H1 (cell line): Measurements from ENCODE around the gene PCNA. TPM values are rescaled to one million over a fixed set of nuclear protein-coding genes. Genes with fewer than 3 reads are reported as not detected.

ENCODE experiments used
- CTCF ChIA-PET: fragments of 300-600 bp; sonication (Branson Sonifier 250); formaldehyde crosslinking; loops from one replicate; lab custom pipeline; 2021; ENCODE audit not compliant: partially characterized antibody; lab: Charles Lee
- POLR2A ChIA-PET: fragments of 300-600 bp; sonication (Branson Sonifier 250); formaldehyde crosslinking; loops from one replicate; lab custom pipeline; 2021; ENCODE audit warnings: inconsistent platforms; ENCODE audit not compliant: partially characterized antibody; lab: Charles Lee
- DNase-seq, 2 experiments: peaks; one replicate each; pipeline versions ENCODE4 v3.0.0 to v3.0.0-alpha.2; 2010 to 2022; ENCODE audit warnings: low spot score in 2 of 2, low read depth in 1 of 2, mixed read lengths in 1 of 2
- FAIRE-seq: peaks from 2 replicates; lab custom pipeline; 2011; peaks lifted over from hg19 to GRCh38; lab: Jason Lieb, UNC
- H2AFZ ChIP-seq: 2 replicates; pipeline ENCODE4 v1.8.1; 2012; ENCODE audit warnings: low read length, inconsistent platforms
- H2AK5ac ChIP-seq: 2 replicates; pipeline ENCODE4 v1.6.1; 2013; ENCODE audit warnings: low read depth, low read length
- H2BK120ac ChIP-seq: replicated peaks from 2 replicates; pipeline ENCODE3; 2013; ENCODE audit warnings: low read depth, low read length, inconsistent platforms
- H2BK12ac ChIP-seq: 2 replicates; pipeline ENCODE4 v1.6.1; 2013; ENCODE audit warnings: low read depth, low read length
- H2BK15ac ChIP-seq: 2 replicates; pipeline ENCODE4 v1.6.1; 2013; ENCODE audit warnings: low read length
- H2BK20ac ChIP-seq: 2 replicates; pipeline ENCODE4 v1.6.1; 2013; ENCODE audit warnings: low read length
- H2BK5ac ChIP-seq: 2 replicates; pipeline ENCODE4 v1.6.1; 2013; ENCODE audit warnings: low read depth, low read length
- H3K14ac ChIP-seq: 2 replicates; pipeline ENCODE4 v1.6.1; 2013; ENCODE audit warnings: inconsistent platforms; ENCODE audit not compliant: insufficient read length
- H3K18ac ChIP-seq: 2 replicates; pipeline ENCODE4 v1.6.1; 2013; ENCODE audit warnings: low read length; ENCODE audit errors: extremely low read depth
- H3K23ac ChIP-seq: 2 replicates; pipeline ENCODE4 v1.6.1; 2013; ENCODE audit warnings: inconsistent platforms; ENCODE audit not compliant: insufficient read length
- H3K23me2 ChIP-seq: 2 replicates; pipeline ENCODE4 v1.6.1; 2013; ENCODE audit warnings: low read depth, low read length
- H3K27ac ChIP-seq: 2 replicates; pipeline ENCODE4 v1.6.1; 2011; ENCODE audit warnings: low read depth, low read length, inconsistent platforms
- H3K27me3 ChIP-seq, 4 experiments: replicated peaks in 1 of 4; 1 replicate in 1 of 4; 2 replicates in 3 of 4; pipeline versions ENCODE4 v1.6.1 to v1.8.1; 2011 to 2013; ENCODE audit warnings: low read length in 3 of 4, mild to moderate bottlenecking in 3 of 4, inconsistent platforms in 2 of 4, mixed read lengths in 2 of 4, moderate library complexity in 1 of 4; ENCODE audit not compliant: control insufficient read depth in 3 of 4, insufficient read depth in 3 of 4; ENCODE audit errors: extremely low read depth in 1 of 4
- H3K36me3 ChIP-seq, 4 experiments: 2 replicates each; pipeline versions ENCODE4 v1.6.1 to v1.8.1; 2011 to 2013; ENCODE audit warnings: mild to moderate bottlenecking in 4 of 4, low read length in 3 of 4, moderate library complexity in 2 of 4, control low read depth in 1 of 4, inconsistent platforms in 1 of 4; ENCODE audit not compliant: insufficient read depth in 4 of 4, control insufficient read depth in 2 of 4
- H3K4ac ChIP-seq: replicated peaks from 2 replicates; pipeline ENCODE3; 2013; ENCODE audit warnings: low read length, low read depth, mixed read lengths, inconsistent platforms; ENCODE audit not compliant: insufficient read length
- H3K4me1 ChIP-seq, 4 experiments: replicated peaks in 1 of 4; 1 replicate in 1 of 4; 2 replicates in 3 of 4; pipeline versions ENCODE4 v1.6.1 to v1.8.1; 2011 to 2013; ENCODE audit warnings: low read length in 3 of 4, inconsistent platforms in 2 of 4, mixed read lengths in 1 of 4; ENCODE audit not compliant: insufficient read depth in 4 of 4, control insufficient read depth in 3 of 4
- H3K4me2 ChIP-seq, 2 experiments: 2 replicates each; pipeline versions ENCODE4 v1.6.1 to v1.8.1; 2011 to 2013; ENCODE audit warnings: low read depth in 2 of 2, low read length in 2 of 2, control low read depth in 1 of 2, inconsistent platforms in 1 of 2, mild to moderate bottlenecking in 1 of 2; ENCODE audit not compliant: insufficient read depth in 1 of 2
- H3K4me3 ChIP-seq, 4 experiments: fragments of 200-600, 300-600 bp in 1 of 4; sonication (generic), shearing (Covaris generic), sonication (Bioruptor Twin) in 1 of 4; 2 replicates each; pipeline versions ENCODE4 v1.5.1 to v1.8.1; 2011 to 2016; ENCODE audit warnings: low read length in 4 of 4, low read depth in 3 of 4, control low read depth in 2 of 4, inconsistent platforms in 2 of 4, mild to moderate bottlenecking in 2 of 4, mixed read lengths in 1 of 4, moderate library complexity in 1 of 4; ENCODE audit not compliant: insufficient read depth in 2 of 4; ENCODE audit errors: extremely low read depth in 1 of 4
- H3K56ac ChIP-seq: replicated peaks from 2 replicates; pipeline ENCODE3; 2013; ENCODE audit warnings: low read depth, mild to moderate bottlenecking, mixed read lengths, low read length, inconsistent platforms; ENCODE audit not compliant: insufficient read length
- H3K79me1 ChIP-seq: 2 replicates; pipeline ENCODE4 v1.6.1; 2013; ENCODE audit warnings: low read depth, low read length, control low read depth
- H3K79me2 ChIP-seq, 2 experiments: 2 replicates each; pipeline versions ENCODE4 v1.6.1 to v1.8.1; 2012 to 2013; ENCODE audit warnings: low read length in 2 of 2, mild to moderate bottlenecking in 2 of 2, inconsistent platforms in 1 of 2; ENCODE audit not compliant: insufficient read depth in 2 of 2, control insufficient read depth in 1 of 2
- H3K9ac ChIP-seq, 4 experiments: replicated peaks in 1 of 4; 1 replicate in 1 of 4; 2 replicates in 3 of 4; pipeline versions ENCODE4 v1.6.1 to v1.8.1; 2011 to 2013; ENCODE audit warnings: low read depth in 3 of 4, low read length in 3 of 4, control low read depth in 2 of 4, mild to moderate bottlenecking in 2 of 4, moderate library complexity in 2 of 4, inconsistent platforms in 1 of 4; ENCODE audit errors: extremely low read depth in 1 of 4
- H3K9me3 ChIP-seq, 2 experiments: 2 replicates each; pipeline versions ENCODE4 v1.6.1 to v1.8.1; 2012 to 2013; ENCODE audit warnings: mild to moderate bottlenecking in 2 of 2, moderate library complexity in 2 of 2, control low read depth in 1 of 2, inconsistent platforms in 1 of 2, low read depth in 1 of 2, low read length in 1 of 2, mixed read lengths in 1 of 2; ENCODE audit not compliant: insufficient read depth in 2 of 2
- H4K20me1 ChIP-seq, 2 experiments: replicated peaks in 1 of 2; 2 replicates each; pipeline versions ENCODE3 to v1.8.1; 2011 to 2013; ENCODE audit warnings: inconsistent platforms in 2 of 2, low read length in 2 of 2, mild to moderate bottlenecking in 1 of 2; ENCODE audit not compliant: insufficient read depth in 2 of 2, control insufficient read depth in 1 of 2
- H4K5ac ChIP-seq: 2 replicates; pipeline ENCODE4 v1.6.1; 2013; ENCODE audit warnings: low read length, low read depth, mixed read lengths, inconsistent platforms; ENCODE audit not compliant: insufficient read length
- H4K8ac ChIP-seq: 2 replicates; pipeline ENCODE4 v1.8.0; 2013; ENCODE audit warnings: mild to moderate bottlenecking, moderate library complexity, low read length, inconsistent platforms; ENCODE audit not compliant: insufficient read depth; ENCODE audit errors: extremely low read depth
- H4K91ac ChIP-seq: replicated peaks from 2 replicates; pipeline ENCODE3; 2013; ENCODE audit warnings: low read length, mixed read lengths, inconsistent platforms; ENCODE audit not compliant: insufficient read length
- ATF2 ChIP-seq: IDR thresholded peaks from 2 replicates; pipeline ENCODE4 v1.6.1; 2012; ENCODE audit warnings: low read length, inconsistent platforms
- CBX5 ChIP-seq: fragments of 300-800, 300-1000 bp; sonication (generic); IDR thresholded peaks from 2 replicates; pipeline ENCODE4 v1.7.1; 2016; ENCODE audit warnings: antibody characterized with exemption, low read length, low read depth
- CEBPB ChIP-seq: IDR thresholded peaks from 2 replicates; pipeline ENCODE4 v1.6.1; 2012; ENCODE audit warnings: low read depth, low read length
- FOSL1 ChIP-seq: IDR thresholded peaks from 2 replicates; pipeline ENCODE4 v1.6.1; 2011; ENCODE audit warnings: mild to moderate bottlenecking, low read depth, low read length, moderate library complexity; ENCODE audit not compliant: insufficient read depth
- GABPA ChIP-seq: IDR thresholded peaks from 2 replicates; pipeline ENCODE4 v1.6.1; 2011; ENCODE audit warnings: mild to moderate bottlenecking, low read length, moderate library complexity, borderline replicate concordance; ENCODE audit not compliant: insufficient read depth
- HDAC2 ChIP-seq, 2 experiments: fragments of 300-600 bp in 1 of 2; sonication (generic) in 1 of 2; IDR thresholded peaks; 2 replicates each; pipeline ENCODE4 v1.6.1; 2011 to 2012; ENCODE audit warnings: low read depth in 2 of 2, low read length in 2 of 2, mild to moderate bottlenecking in 2 of 2, moderate library complexity in 2 of 2, borderline replicate concordance in 1 of 2, inconsistent platforms in 1 of 2
- JUND ChIP-seq: IDR thresholded peaks from 2 replicates; pipeline ENCODE4 v1.6.1; 2011; ENCODE audit warnings: mild to moderate bottlenecking, improper control_type of control experiment, low read length
- KDM1A ChIP-seq: fragments of 200-600, 300-600 bp; sonication (generic); IDR thresholded peaks from 2 replicates; pipeline ENCODE4 v1.7.1; 2016; ENCODE audit warnings: mild to moderate bottlenecking, low read length, borderline replicate concordance
- POLR2AphosphoS5 ChIP-seq: IDR thresholded peaks from 2 replicates; pipeline ENCODE4 v1.6.1; 2011; ENCODE audit warnings: low read depth, low read length
- RXRA ChIP-seq: IDR thresholded peaks from 2 replicates; pipeline ENCODE4 v1.6.1; 2011; ENCODE audit warnings: low read depth, mild to moderate bottlenecking, low read length, moderate library complexity; ENCODE audit not compliant: insufficient read depth
- SIRT6 ChIP-seq: IDR thresholded peaks from one replicate; pipeline ENCODE4 v1.7.1; 2012; ENCODE audit warnings: low read length, inconsistent platforms
- SP1 ChIP-seq: IDR thresholded peaks from 2 replicates; pipeline ENCODE4 v1.6.1; 2011; ENCODE audit warnings: low read depth, low read length
- YY1 ChIP-seq: IDR thresholded peaks from 2 replicates; pipeline ENCODE4 v1.6.1; 2011; ENCODE audit warnings: low read depth, mild to moderate bottlenecking, low read length
- WGBS, 2 experiments: shearing (Covaris generic) in 1 of 2; methylation state at CpG; one replicate each; pipeline versions ENCODE4 v1.1.6 to v1.1.7; 2013 to 2015; ENCODE audit warnings: low lambda C conversion rate in 2 of 2, mixed read lengths in 2 of 2, inconsistent platforms in 1 of 2, low coverage in 1 of 2, missing lambda C conversion rate in 1 of 2; ENCODE audit not compliant: insufficient replicate concordance in 2 of 2, insufficient coverage in 1 of 2, insufficient read length in 1 of 2; ENCODE audit errors: extremely low coverage in 1 of 2, missing lambda C conversion rate in 1 of 2; 5-methylcytosine and 5-hydroxymethylcytosine counted together
- polyA plus RNA-seq, 7 experiments: library from polyadenylated mRNA; depleted of rRNA in 3 of 7; stranded (reverse) in 5 of 7; unstranded in 2 of 7; fragments of >200 nt in 5 of 7; fragments of 200-250 nt in 2 of 7; gene quantifications; 1 replicate in 5 of 7; 2 replicates in 1 of 7; 4 replicates in 1 of 7; pipeline versions ENCODE4 v1.2.1 to v1.2.3, GENCODE V29; 2011 to 2013; ENCODE audit warnings: missing spikeins in 2 of 7, mixed read lengths in 2 of 7
- total RNA-seq: library from RNA; stranded (reverse); fragmentation: NEBNext Ultra II Directional; extraction: Animal tissue kit (Norgen Biotek cat#: 25700); gene quantifications from 2 replicates; pipeline ENCODE4 v1.2.1, GENCODE V29; 2021

Gene PCNA
- total and polyA plus RNA-seq, 2 of the 8 experiments (the other 6 are each of a cell fraction or from before 2014, with no cell fraction given): 290 to 737 TPM

- CTCF ChIA-PET: interaction anchor here (0.6 to 1.9 kb wide), 6 partner anchors 33 to 328 kb away, joined by 3 to 15 read pairs (median 3); no protein-coding TSS in a partner anchor
- H2BK20ac ChIP-seq: no peak overlapping the region
- TF ChIP-seq KDM1A (no peak), SIRT6 (no peak), JUND (no peak), CEBPB (no peak), YY1 (no peak), ATF2 (no peak; the same call in 1 of the 2 replicates), FOSL1 (no peak), RXRA (no peak), GABPA (no peak), HDAC2 (IDR thresholded peaks at IDR 0.05; ENCODE audit: borderline replicate concordance in 1 of 2, low read depth in 2 of 2, low read length in 2 of 2) (no peak), CBX5 (no peak), POLR2AphosphoS5 (no peak), SP1 (no peak)
These were observed 373 bp upstream of the PCNA start for GRCh38 chr20:5120185-5120476.

More at GRCh38 chr20:5120185-5120476, 373 bp upstream of the PCNA start:
- peak overlapping the region; percentile 11 for H3K56ac ChIP-seq
- H4K91ac ChIP-seq: no peak overlapping the region
- no peak overlapping the region for H3K14ac ChIP-seq
- FAIRE-seq (no peak), DNase-seq (no peak)
- WGBS, 2 experiments: 11% methylated on average over 9 of the region's 9 CpGs; no CpG with 5 or more reads in 1 of the 2 experiments
- H2BK120ac ChIP-seq: no peak overlapping the region
- H3K4ac ChIP-seq: no peak overlapping the region
- peaks cover 7 to 21% of the 10 kb centered on the region in 2 experiments for H4K20me1 ChIP-seq
- POLR2A ChIA-PET: interaction anchor here (0.6 to 3.5 kb wide), 22 partner anchors 11 to 361 kb away, joined by 3 to 25 read pairs (median 4); no protein-coding TSS in a partner anchor
- no peak overlapping the region for H4K8ac ChIP-seq
- H3K18ac ChIP-seq: peak overlapping the region; percentile 89; the same call in 1 of the 2 replicates
- H3K4me1 ChIP-seq: peaks cover 0 to 1% (median 0%) of the 10 kb centered on the region in 4 experiments; a peak in 1 of 7 replicates
- no peak overlapping the region for H2AFZ ChIP-seq
- H3K9me3 ChIP-seq: no peaks in the 10 kb centered on the region
- peak overlapping the region; percentile 91 to 99 (median 96) for H3K4me3 ChIP-seq
- H2BK12ac ChIP-seq: no peak overlapping the region
- H2BK5ac ChIP-seq: peak overlapping the region; percentile 38
- peaks cover 18 to 37% (median 28%) of the 10 kb centered on the region in 4 experiments for H3K36me3 ChIP-seq
- H3K23me2 ChIP-seq: no peaks in the 10 kb centered on the region; the same call in 1 of the 2 replicates
- H3K79me1 ChIP-seq: no peaks in the 10 kb centered on the region; the same call in 1 of the 2 replicates
- peak overlapping the region; percentile 54 to 78 for H3K4me2 ChIP-seq
- no peak overlapping the region for H2AK5ac ChIP-seq
- peaks cover 12 to 38% of the 10 kb centered on the region in 2 experiments for H3K79me2 ChIP-seq
- H3K9ac ChIP-seq: peak overlapping the region; percentile 59 to 100 (median 95); a peak in 6 of 7 replicates
- H3K27ac ChIP-seq: peak overlapping the region; percentile 69
- H2BK15ac ChIP-seq: no peak overlapping the region
- no peaks in the 10 kb centered on the region for H3K27me3 ChIP-seq
- H4K5ac ChIP-seq: peak overlapping the region; percentile 27
- no peak overlapping the region for H3K23ac ChIP-seq
